ENCODE results near the gene COL9A3. TPM values are rescaled to one million over a fixed set of nuclear protein-coding genes. Genes with fewer than 3 reads are reported as not detected.
A peak's percentile ranks its signal among the peaks of the same experiment; 100 is the strongest.

The COL9A3 gene
- total RNA-seq, 4 donors from 2014 or later: 13.4 to 22.9 (median 18.4) TPM

DNA sequence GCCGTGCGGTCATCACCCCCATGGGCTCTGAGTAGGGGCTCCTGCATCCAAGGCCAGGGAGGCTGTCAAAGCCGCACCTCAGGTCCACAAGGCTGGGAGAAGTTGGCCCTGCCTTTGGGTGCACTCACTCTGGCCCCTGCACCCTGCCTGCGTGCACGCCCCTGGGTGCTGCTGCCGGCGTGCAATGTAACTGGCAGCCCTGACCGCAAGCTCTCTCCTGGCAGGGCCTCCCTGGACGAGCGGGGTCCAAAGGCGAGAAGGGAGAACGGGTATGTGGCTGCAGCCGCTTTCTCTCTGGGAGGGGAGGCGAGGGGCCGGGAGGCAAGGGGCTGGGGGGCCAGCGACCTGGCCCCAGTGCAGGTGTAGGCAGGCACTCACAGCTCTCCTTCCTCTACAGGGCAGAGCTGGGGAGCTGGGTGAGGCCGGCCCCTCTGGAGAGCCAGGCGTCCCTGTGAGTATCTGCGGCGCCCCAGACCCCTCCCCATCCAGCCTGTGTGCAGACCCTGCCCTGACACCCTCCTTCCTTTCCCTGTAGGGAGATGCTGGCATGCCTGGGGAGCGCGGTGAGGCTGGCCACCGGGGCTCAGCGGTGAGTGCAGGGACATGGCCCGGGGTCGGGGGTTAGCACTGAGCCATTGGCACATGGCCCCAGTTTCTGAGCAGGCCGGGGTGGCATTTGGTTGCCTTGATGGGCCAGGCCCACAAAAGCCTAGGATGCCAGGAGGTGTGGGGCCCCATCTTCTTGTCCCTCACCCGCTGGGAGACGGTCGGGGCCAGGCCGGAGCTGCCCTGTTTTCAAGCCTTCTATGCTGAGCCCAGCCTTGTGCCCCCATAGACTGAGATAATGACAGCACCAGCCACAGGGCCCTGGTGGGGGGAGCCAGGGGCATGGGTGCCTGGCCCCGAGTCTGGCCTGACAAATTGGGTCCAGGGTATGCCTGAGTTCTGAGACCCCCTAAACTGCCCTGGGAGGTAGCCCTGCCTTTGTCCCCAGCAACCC is 12.7 kb downstream of the COL9A3 start:
- Histone ChIP-seq H3K4me1 (peaks cover 15 to 40% (median 28%) of the 10 kb centered on the region in 4 donors), H3K4me3 (no peak overlapping the region), H3K27me3 (peaks cover 0 to 3% (median 0%) of the 10 kb centered on the region in 4 donors), H3K27ac (replicated peaks in 1 of 4) (no peak overlapping the region), H3K9me3 (no peaks in the 10 kb centered on the region), H3K36me3 (peaks cover 0 to 6% (median 0%) of the 10 kb centered on the region in 4 donors)
- DNase-seq (ENCODE audit: extremely low spot score): no peak
- 97% methylated on average over 20 of the region's 32 CpGs for WGBS
- no peak for TF ChIP-seq POLR2A (IDR thresholded peaks at IDR 0.05; ENCODE audit: low read depth)
- no peak for TF ChIP-seq POLR2AphosphoS5 (IDR thresholded peaks at IDR 0.05)
- TF ChIP-seq EP300 (IDR thresholded peaks at IDR 0.05): no peak
- TF ChIP-seq, protein P1, sequence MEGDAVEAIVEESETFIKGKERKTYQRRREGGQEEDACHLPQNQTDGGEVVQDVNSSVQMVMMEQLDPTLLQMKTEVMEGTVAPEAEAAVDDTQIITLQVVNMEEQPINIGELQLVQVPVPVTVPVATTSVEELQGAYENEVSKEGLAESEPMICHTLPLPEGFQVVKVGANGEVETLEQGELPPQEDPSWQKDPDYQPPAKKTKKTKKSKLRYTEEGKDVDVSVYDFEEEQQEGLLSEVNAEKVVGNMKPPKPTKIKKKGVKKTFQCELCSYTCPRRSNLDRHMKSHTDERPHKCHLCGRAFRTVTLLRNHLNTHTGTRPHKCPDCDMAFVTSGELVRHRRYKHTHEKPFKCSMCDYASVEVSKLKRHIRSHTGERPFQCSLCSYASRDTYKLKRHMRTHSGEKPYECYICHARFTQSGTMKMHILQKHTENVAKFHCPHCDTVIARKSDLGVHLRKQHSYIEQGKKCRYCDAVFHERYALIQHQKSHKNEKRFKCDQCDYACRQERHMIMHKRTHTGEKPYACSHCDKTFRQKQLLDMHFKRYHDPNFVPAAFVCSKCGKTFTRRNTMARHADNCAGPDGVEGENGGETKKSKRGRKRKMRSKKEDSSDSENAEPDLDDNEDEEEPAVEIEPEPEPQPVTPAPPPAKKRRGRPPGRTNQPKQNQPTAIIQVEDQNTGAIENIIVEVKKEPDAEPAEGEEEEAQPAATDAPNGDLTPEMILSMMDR (IDR thresholded peaks at IDR 0.05): no peak
- intact Hi-C loops (cut with DNase I): no loop called here

DNA sequence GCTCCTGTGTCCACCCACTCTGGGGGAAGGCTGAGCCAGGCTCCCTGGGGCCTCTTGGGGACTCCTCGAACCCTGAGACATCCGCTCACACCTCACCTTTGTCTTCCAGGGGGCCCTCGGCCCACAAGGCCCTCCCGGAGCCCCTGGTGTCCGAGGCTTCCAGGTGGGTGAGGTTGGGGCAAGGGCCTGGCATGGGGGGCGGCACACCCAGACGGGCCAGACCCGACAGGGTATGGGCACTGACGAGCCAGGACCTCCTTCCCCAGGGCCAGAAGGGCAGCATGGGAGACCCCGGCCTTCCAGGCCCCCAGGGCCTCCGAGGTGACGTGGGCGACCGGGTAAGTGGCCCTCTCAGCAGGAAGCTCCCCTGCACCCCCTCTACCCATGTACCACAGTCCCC is 13.4 kb downstream of the COL9A3 start:
- no peaks in the 10 kb centered on the region for H3K9me3 ChIP-seq
- intact Hi-C loops (cut with DNase I): no loop called here
- H3K27ac ChIP-seq (replicated peaks in 1 of 4): no peak overlapping the region
- no peak overlapping the region for H3K4me3 ChIP-seq
- TF ChIP-seq, protein P1 (IDR thresholded peaks at IDR 0.05): no peak
- TF ChIP-seq POLR2AphosphoS5 (IDR thresholded peaks at IDR 0.05) (no peak), POLR2A (IDR thresholded peaks at IDR 0.05; ENCODE audit: low read depth) (no peak), EP300 (IDR thresholded peaks at IDR 0.05) (no peak)
- peaks cover 0 to 6% (median 0%) of the 10 kb centered on the region in 4 donors for H3K36me3 ChIP-seq
- WGBS: 91% methylated on average over 10 of the region's 14 CpGs
- no peak for DNase-seq (ENCODE audit: extremely low spot score)
- peaks cover 0 to 5% (median 0%) of the 10 kb centered on the region in 4 donors for H3K27me3 ChIP-seq
- H3K4me1 ChIP-seq: peaks cover 12 to 33% (median 21%) of the 10 kb centered on the region in 4 donors

DNA sequence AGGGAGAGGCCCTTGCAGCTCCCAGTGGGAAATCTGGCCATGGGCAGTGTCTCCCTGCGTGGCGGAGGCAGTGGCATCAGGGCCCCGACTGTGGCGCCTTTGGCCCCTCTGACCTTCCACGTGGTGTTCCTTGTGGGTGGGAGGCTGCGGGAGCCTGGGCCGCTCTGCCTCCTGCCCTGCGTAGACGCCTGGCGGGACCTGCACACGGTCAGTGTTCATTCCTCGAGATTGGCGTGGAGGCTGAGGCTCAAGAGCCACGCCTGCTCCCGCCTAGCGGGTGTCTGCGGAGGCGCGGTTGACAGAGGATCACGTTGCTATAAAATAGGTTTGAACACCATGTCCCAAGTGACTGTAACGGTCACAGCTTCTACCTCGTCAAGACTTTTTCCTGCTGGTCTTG is 14.0 kb downstream of the COL9A3 start:
- 80% methylated on average over 3 of the region's 22 CpGs for WGBS
- no peak for TF ChIP-seq EP300 (IDR thresholded peaks at IDR 0.05)
- no peak for TF ChIP-seq POLR2AphosphoS5 (IDR thresholded peaks at IDR 0.05)
- TF ChIP-seq, protein P1 (IDR thresholded peaks at IDR 0.05): no peak
- TF ChIP-seq POLR2A (IDR thresholded peaks at IDR 0.05; ENCODE audit: low read depth): no peak
- intact Hi-C loops (cut with DNase I): no loop called here
- H3K4me1 ChIP-seq: peaks cover 12 to 31% (median 20%) of the 10 kb centered on the region in 4 donors
- no peak for DNase-seq (ENCODE audit: extremely low spot score)
- no peak overlapping the region for H3K4me3 ChIP-seq
- no peaks in the 10 kb centered on the region for H3K9me3 ChIP-seq
- H3K27ac ChIP-seq (replicated peaks in 1 of 4): peak overlapping the region in 1 of 4 donors; percentile 70
- peaks cover 0 to 10% (median 0%) of the 10 kb centered on the region in 4 donors for H3K27me3 ChIP-seq
- peaks cover 0 to 6% (median 0%) of the 10 kb centered on the region in 4 donors for H3K36me3 ChIP-seq

DNA sequence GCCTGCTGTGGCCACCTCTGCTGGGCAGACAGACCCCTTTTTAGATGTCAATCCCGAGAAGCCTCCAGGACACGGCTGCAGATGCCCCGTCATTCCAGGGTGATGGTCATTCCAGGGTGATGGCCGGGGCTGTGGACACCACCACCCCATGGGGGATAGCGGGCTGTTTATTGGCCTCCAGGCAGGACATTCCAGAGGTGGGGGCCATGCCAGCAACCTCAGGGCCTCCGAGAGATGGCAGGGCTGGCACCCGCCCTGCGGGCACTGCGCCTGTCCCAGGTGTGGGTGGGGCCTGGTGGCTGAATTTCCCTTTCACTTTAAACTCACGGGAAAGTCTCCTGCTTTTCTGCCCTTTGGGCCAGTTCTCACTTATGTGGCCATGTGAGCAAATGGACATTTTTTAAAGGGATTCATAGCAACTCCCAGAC is 14.5 kb downstream of the COL9A3 start:
- peak overlapping the region in 2 of 4 donors; percentile 58 to 70 for H3K27ac ChIP-seq (replicated peaks in 1 of 4)
- no peaks in the 10 kb centered on the region for H3K9me3 ChIP-seq
- WGBS: 87% methylated on average over 9 of the region's 10 CpGs
- H3K4me3 ChIP-seq: no peak overlapping the region
- intact Hi-C loops (cut with DNase I): no loop called here
- peaks cover 0 to 15% (median 0%) of the 10 kb centered on the region in 4 donors for H3K27me3 ChIP-seq
- H3K36me3 ChIP-seq: peaks cover 0 to 6% (median 0%) of the 10 kb centered on the region in 4 donors
- DNase-seq (ENCODE audit: extremely low spot score): no peak
- H3K4me1 ChIP-seq: peaks cover 12 to 31% (median 20%) of the 10 kb centered on the region in 4 donors
- TF ChIP-seq POLR2A (IDR thresholded peaks at IDR 0.05; ENCODE audit: low read depth): no peak
- TF ChIP-seq EP300 (IDR thresholded peaks at IDR 0.05): no peak
- TF ChIP-seq, protein P1 (IDR thresholded peaks at IDR 0.05): no peak
- no peak for TF ChIP-seq POLR2AphosphoS5 (IDR thresholded peaks at IDR 0.05)

Data from esophagus muscularis mucosa (tissue), 4 donors.